Tibial artery (tissue), 4 donors: Measurements from ENCODE around the gene NHLRC1.

Experiments used
- DNase-seq, 2 donors: peaks; one replicate each; pipeline ENCODE4 v3.0.0-alpha.2; 2019
- H3K27ac ChIP-seq, 2 donors: fragments of 200-600 bp; sonication (generic) in 1 of 2; 1 replicate in 1 of 2; 2 replicates in 1 of 2; pipeline ENCODE4 v1.5.1; 2018 to 2019; ENCODE audit warnings: mild to moderate bottlenecking in 1 of 2
- H3K27me3 ChIP-seq, 2 donors: fragments of 200-600 bp; sonication (generic) in 1 of 2; one replicate each; pipeline versions ENCODE4 v1.5.1 to v1.6.0; 2016 to 2019
- H3K36me3 ChIP-seq, 3 donors: fragments of 200-600 bp; sonication (generic) in 2 of 3; one replicate each; pipeline ENCODE4 v1.5.1; 2016 to 2019; ENCODE audit warnings: mild to moderate bottlenecking in 2 of 3
- H3K4me1 ChIP-seq, 4 donors: fragments of 200-600 bp; sonication (generic) in 2 of 4; 1 replicate in 3 of 4; 2 replicates in 1 of 4; pipeline ENCODE4 v1.5.1; 2016 to 2019
- H3K4me3 ChIP-seq, 2 donors: fragments of 200-600 bp; sonication (generic) in 1 of 2; 1 replicate in 1 of 2; 2 replicates in 1 of 2; pipeline ENCODE4 v1.5.1; 2018 to 2019; ENCODE audit warnings: mild to moderate bottlenecking in 2 of 2
- H3K9me3 ChIP-seq, 3 donors: fragments of 200-600 bp; sonication (generic) in 1 of 3; one replicate each; pipeline ENCODE4 v1.5.1; 2016 to 2019
- intact Hi-C: fragments of 100-400 bp; cut with DNase I; formaldehyde crosslinking; loops from one replicate; pipeline ENCODE4 v1.15.0; 2023; ENCODE audit warnings: low total_unique reads
- TF ChIP-seq, protein P1 (sequence below), 2 experiments: fragments of 200-600 bp in 1 of 2; fragments of 450-650 bp in 1 of 2; IDR thresholded peaks; one replicate each; pipeline ENCODE4 v1.5.1; 2017 to 2019; ENCODE audit warnings: antibody characterized with exemption in 2 of 2, mild to moderate bottlenecking in 1 of 2, moderate library complexity in 1 of 2

Gene NHLRC1

DNA sequence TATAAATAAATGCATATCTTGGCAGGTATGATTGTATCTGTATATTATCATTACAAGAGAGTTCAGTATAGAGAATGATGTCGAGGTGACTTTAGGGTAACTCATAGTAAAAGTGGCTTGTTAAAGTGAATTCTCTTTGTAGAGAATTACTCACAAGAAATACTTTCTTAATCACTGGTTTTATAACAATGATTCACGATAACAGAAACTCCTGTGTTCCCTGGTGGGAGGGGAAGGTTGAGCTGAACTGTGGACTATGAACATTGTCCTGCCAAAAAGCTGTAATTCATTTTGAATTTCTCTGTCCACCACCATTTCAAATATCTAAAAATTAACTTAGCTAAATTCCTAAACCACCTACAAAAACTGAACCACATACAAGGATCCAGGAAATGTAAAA is 24.7 kb upstream of the NHLRC1 start:
- Histone ChIP-seq H3K4me1 (no peaks in the 10 kb centered on the region), H3K36me3 (peaks cover 3 to 17% (median 16%) of the 10 kb centered on the region in 3 donors), H3K9me3 (no peaks in the 10 kb centered on the region), H3K27me3 (no peaks in the 10 kb centered on the region), H3K27ac (no peak overlapping the region), H3K4me3 (no peak overlapping the region)
- TF ChIP-seq, protein P1, sequence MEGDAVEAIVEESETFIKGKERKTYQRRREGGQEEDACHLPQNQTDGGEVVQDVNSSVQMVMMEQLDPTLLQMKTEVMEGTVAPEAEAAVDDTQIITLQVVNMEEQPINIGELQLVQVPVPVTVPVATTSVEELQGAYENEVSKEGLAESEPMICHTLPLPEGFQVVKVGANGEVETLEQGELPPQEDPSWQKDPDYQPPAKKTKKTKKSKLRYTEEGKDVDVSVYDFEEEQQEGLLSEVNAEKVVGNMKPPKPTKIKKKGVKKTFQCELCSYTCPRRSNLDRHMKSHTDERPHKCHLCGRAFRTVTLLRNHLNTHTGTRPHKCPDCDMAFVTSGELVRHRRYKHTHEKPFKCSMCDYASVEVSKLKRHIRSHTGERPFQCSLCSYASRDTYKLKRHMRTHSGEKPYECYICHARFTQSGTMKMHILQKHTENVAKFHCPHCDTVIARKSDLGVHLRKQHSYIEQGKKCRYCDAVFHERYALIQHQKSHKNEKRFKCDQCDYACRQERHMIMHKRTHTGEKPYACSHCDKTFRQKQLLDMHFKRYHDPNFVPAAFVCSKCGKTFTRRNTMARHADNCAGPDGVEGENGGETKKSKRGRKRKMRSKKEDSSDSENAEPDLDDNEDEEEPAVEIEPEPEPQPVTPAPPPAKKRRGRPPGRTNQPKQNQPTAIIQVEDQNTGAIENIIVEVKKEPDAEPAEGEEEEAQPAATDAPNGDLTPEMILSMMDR (IDR thresholded peaks at IDR 0.05), result no peak
- intact Hi-C loops, result no loop called here
- no peak for DNase-seq

DNA sequence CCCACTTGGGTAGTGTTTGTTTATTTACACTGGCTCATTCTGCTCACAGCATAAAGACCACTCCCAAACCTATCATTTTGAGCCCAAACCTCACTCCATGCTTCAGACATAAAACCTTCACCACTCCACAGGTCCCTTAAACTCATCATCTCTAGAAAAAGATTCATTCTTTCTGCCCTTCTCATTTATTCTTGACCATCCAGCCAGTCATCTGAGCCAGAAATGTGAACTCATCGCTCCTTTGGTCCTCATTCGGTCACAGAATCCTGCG is 20.0 kb upstream of the NHLRC1 start:
- no peaks in the 10 kb centered on the region for H3K9me3 ChIP-seq
- no peaks in the 10 kb centered on the region for H3K27me3 ChIP-seq
- H3K4me3 ChIP-seq, result no peak overlapping the region
- intact Hi-C loops, result no loop called here
- TF ChIP-seq, protein P1 (IDR thresholded peaks at IDR 0.05), result no peak
- no peak overlapping the region for H3K27ac ChIP-seq
- H3K4me1 ChIP-seq, result no peaks in the 10 kb centered on the region
- peaks cover 19 to 56% (median 31%) of the 10 kb centered on the region in 3 donors for H3K36me3 ChIP-seq
- DNase-seq, result no peak

GRCh38 chr6:18141805-18142590 is 19.5 kb upstream of the NHLRC1 start:
- Histone ChIP-seq H3K9me3 (no peaks in the 10 kb centered on the region), H3K4me3 (no peak overlapping the region), H3K27me3 (no peaks in the 10 kb centered on the region), H3K4me1 (no peaks in the 10 kb centered on the region), H3K27ac (no peak overlapping the region), H3K36me3 (peaks cover 22 to 58% (median 31%) of the 10 kb centered on the region in 3 donors)
- DNase-seq, result no peak
- intact Hi-C loops, result no loop called here
- TF ChIP-seq, protein P1 (IDR thresholded peaks at IDR 0.05), result no peak

- no peak overlapping the region for H3K27ac ChIP-seq
- H3K27me3 ChIP-seq, result no peaks in the 10 kb centered on the region
- no peak for DNase-seq
- H3K36me3 ChIP-seq, result peaks cover 23 to 55% (median 27%) of the 10 kb centered on the region in 3 donors
- H3K9me3 ChIP-seq, result no peaks in the 10 kb centered on the region
- TF ChIP-seq, protein P1 (IDR thresholded peaks at IDR 0.05), result no peak
- H3K4me3 ChIP-seq, result no peak overlapping the region
- intact Hi-C loops, result no loop called here
- H3K4me1 ChIP-seq, result no peaks in the 10 kb centered on the region
Observed at GRCh38 chr6:18139935-18140621, 17.6 kb upstream of the NHLRC1 start.

DNA sequence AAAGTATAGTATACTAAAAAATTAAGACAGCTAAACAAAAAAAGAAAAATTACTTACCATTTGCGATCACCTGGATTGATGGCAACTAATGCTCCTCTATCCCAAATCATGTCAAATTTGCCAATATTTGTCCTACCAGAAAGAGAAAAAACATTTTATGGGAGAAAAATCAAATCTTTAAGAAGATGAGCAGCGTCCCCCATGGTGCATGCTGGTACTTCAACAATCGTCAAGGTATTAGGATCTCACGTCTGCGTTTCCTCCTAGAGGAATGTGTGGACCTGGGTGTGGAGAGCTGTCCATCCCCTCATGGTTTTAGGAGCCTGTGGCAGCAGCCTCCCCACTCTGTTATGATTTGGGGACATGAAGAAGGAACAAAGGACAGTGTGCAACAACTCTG is 16.4 kb upstream of the NHLRC1 start:
- Histone ChIP-seq H3K27me3 (no peaks in the 10 kb centered on the region), H3K4me1 (no peaks in the 10 kb centered on the region), H3K9me3 (no peaks in the 10 kb centered on the region), H3K27ac (no peak overlapping the region), H3K36me3 (peaks cover 23 to 54% (median 27%) of the 10 kb centered on the region in 3 donors), H3K4me3 (no peak overlapping the region)
- TF ChIP-seq, protein P1 (IDR thresholded peaks at IDR 0.05), result no peak
- intact Hi-C loops, result no loop called here
- no peak for DNase-seq
